Daoy (cell line): Measurements from ENCODE around the gene NPAS3. TPM values are rescaled to one million over a fixed set of nuclear protein-coding genes. Genes with fewer than 3 reads are reported as not detected.
A peak's percentile ranks its signal among the peaks of the same experiment; 100 is the strongest.

ENCODE experiments used
- DNase-seq: peaks from one replicate; pipeline ENCODE4 v3.0.0-alpha.2; 2015; ENCODE audit warnings: low read depth
- total RNA-seq: library from RNA; depleted of rRNA; stranded (reverse); fragments of >200 nt; shearing (Covaris generic); gene quantifications from 2 replicates; pipeline ENCODE4 v1.2.3, GENCODE V29; 2014

NPAS3 gene
- total RNA-seq, 1 experiment from 2014 or later = 1.9 TPM

DNA sequence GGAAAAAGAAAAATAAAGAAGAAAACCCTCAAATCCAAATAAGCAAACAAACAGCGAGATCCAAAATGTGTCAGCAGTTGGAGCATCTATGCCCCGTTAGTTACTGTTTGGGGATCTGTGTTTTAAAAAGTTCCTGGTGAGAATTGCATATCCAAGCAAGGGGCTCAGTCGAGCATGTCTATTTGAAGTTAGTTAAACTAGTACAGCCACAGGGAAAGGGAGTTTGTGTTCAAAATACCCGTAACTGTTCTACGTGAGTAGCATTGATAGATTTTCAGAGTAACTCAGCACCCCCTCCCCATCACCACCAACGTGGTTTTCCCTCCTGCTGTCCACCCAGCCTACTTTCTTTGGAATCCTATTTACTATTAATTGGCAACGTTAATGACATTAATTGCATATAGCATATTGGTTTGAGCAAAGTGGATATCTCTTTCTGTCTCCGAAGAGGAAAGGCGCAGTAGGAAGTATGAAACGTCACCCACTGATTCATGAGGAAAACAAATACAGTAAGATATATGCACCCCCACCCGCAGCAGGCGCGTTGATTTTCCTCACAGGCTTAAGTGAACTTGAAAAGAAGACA, 1.5 kb downstream of the NPAS3 start:
- DNase-seq = peak; percentile 81

DNA sequence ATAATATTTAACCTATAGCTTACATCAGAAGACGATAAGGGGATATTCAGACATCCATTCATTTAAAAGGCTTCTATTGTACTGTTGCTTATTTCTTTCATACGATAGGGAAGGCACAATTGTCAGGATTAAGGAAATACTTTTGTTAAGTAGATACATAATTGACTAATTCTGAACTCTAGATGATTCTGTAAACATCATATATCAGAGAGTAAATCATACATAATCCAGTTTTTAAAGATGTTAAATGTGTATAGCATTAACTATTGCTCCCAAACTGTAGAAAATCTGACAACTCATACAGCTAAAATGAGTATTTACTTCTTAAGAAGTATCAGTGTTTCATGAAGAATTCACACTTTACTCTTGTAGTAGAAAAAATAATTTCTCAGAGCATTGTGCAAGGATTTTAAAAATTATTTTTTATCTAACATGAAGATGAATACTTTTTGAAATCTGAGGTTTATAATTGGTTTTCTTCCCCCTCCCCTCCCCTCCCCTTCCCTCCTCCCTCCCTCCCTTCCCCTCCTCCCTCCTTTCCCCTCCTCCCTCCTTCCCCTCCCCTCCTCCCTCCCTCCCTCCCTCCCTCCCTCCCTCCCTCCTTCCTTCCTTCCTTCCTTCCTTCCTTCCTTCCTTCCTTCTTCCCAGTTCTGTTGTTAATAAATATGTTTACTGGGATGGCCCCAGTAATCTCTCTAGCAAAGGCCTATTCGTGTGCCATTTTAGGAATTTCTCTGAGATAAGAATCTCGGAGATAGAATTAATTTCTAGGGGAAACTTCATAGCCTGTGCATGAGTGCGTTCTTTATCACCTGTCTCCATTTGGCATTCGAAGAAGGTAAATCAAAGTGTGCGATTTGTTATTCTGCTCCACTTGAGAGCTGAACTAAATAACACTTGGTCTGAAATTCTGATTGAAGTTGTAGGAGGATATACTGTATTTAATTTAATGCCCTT, 2.3 kb downstream of the NPAS3 start:
- no peak for DNase-seq

DNA sequence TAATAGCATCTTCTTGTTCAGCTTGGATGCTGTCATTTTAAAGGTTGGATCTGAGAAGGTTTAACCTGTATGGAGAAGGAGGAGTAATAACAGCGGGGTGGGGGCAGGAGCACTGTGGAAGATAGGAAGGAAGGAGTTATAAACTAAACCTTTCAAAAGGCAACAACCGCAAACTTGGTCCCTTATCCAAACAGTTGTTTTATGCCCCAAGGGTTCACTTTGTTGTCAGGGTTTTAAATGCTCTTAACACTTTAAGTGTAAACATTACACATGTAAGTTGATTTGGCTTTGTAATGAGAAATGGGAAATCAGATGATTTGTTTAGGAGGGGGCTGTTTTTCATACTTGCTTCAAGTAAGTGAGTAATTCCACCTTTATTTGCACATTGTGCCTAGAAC, 3.0 kb downstream of the NPAS3 start:
- no peak for DNase-seq

DNA sequence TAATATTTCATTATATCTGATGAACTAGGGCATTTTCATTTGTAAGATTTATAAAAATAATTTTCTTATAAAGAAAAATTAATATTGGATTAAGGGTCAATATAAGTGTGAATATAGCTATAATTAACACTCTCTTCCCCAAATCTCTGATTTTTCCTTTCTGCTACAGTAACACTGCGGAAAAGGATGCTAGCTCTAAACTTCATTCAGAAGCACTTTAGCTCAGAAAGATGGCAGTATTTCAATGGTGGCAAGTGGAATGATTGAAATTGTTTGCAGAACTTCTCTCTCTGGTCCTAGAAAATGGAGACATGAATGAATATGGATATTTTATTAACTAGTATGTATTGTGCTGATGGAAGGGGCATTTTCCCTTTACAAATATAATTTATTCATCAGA, 8.4 kb downstream of the NPAS3 start:
- no peak for DNase-seq

DNA sequence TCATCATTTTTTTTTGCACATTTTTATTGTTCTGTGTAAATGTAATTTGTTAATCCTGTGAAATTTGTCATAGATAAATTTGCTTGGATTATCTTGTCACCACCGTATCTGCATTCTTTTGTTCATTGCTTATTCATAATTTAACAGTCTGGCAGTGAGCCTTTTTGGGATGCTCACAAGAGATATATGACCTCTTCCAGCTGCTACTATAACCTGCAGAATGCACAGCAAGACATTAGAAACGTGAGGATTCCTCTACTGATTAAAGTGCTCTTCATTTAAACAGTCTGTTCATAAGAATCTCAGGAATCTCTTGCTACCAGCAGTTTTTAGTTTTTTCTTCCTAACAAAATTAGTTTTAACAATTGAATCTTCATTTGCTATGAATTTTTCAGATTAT, 9.1 kb downstream of the NPAS3 start:
- no peak for DNase-seq

DNA sequence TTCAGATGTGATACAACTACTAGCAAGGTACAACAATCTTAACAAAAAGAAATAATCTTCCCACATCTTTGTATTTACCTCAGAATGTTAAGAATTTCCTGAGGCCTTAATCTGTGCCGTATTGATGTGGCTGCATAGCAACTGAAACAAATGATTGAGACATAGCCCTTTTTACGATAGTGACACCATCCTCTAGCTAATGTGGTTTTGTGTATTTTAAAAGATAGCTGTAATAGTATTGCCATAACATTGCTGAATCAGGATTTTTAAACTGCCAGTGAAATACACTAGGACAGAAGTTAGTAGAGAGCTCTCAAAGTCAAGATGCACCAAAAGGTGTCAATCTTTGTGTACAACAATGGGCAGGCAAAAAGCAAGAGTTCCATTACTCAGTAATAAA, 11.9 kb downstream of the NPAS3 start:
- DNase-seq = peak; percentile 25

DNA sequence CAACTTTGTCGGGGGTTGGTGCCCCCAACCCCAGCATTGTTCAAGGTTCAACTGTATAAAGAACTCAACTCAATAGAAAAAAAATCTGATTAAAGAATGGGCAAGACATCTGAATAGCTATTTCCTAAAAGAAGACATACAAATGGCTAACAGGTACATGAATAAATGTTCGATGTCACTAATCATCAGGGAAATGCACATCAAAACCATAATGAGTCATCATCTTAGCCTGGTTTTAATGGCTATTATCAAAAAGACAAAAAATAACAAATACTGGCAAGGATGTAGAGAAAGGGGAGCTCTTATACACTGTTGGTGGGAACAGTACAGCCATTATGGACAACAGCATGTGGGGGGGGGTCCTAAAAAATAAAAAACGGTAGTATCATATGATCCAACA, 28.7 kb downstream of the NPAS3 start:
- no peak for DNase-seq

DNA sequence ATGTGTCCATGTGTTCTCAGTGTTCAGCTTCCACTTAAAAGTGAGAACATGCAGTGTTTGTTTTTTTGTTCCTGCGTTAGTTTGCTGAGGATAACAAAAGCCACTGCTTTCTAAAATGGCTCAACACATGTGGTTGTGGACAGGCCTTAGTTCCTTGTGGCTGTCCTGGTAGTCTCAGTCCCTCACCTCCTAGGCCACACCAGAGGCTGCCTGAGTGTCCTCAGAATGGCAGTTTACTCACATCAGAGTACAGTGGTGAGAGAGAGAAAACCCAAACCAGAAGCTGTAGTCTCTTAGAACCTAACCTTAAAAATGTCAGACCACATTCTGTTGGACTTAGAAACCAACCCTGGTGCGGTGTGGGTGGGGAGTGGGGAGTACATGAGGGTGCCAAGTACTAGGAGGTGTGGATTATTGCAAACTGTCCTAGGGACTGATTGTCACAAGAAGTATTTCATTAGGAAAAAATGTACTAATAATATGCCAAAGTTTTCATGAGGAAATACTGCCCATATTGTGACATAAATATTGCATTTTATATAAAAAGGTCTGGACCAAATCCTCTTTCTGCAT, 30.4 kb downstream of the NPAS3 start:
- DNase-seq = no peak

DNA sequence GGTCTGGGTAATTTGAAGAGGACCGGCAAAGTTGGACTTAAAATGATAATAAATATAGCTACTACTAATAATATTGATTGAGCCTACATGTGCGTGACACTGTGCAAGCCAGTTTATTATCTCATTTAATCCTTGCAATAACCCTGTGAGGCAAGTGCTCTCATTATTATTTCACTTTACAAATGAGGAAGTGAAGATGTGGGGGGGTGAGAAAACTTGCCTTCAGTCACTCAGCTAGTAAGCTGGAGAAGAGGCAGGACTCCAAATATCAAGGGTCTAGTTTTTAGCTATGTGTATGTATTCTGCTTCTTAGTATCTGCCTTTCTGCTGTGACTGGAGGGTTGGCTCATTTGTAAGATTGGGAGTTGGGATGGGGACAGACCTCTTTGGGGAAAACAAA, 39.2 kb downstream of the NPAS3 start:
- no peak for DNase-seq

DNA sequence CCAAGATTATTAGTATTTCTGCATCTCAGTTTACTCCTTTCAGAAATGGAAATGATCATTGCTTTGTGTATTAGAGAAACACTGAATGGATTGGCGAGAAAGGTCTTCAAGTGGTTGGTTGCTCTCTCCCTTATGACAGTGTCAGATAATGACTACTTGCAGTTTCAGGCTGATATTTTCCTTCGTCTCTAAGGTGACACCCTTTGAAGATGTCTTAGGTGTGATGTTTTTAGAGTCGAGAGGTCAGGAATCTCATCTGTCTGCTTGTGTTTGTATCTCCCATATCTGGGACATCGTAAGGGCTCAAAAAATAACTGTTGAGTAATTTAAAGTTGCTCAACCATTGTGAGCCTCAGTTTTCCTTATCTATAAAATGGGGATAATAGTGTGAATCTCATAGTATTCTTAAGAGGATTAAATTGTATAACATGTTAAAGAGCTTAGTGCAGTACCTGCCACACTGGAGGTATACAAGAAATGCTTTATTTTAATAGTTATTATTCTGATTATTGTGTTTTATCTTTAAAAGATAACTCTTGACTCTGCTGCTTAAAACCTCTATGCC, 40.1 kb downstream of the NPAS3 start:
- no peak for DNase-seq

DNA sequence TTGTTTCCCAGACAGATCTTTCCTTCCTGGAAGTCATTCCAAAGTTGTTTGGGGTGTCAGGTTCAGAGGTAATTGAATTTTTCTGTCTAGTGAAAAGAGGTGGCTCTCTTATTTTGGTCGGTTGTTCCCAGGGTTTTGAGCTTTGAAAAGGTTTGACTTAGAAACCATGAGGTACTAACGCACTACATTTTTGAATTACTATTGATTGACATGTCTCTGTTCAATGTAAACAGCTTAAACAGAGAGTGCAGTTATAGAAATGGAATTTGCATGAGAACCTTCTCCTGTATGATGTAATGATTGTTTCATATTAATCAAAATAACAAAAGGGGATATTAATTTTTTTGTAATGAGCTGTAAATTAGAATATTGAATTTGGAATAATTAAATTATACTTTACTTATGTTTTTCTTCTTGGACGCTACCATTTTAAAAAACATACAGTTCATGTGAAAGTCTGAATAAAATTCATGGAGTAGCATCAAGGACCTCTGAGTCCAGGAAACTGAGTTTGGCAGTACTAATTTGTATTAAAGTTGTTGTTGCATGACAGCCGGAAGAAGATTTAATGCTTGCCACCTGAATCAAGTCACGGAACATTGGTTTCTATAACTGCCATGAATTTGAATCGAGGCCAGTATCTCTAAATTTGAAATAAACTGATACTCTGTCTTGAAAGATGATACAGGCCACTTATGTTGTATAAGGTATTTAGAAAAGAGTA, 41.7 kb downstream of the NPAS3 start:
- no peak for DNase-seq

DNA sequence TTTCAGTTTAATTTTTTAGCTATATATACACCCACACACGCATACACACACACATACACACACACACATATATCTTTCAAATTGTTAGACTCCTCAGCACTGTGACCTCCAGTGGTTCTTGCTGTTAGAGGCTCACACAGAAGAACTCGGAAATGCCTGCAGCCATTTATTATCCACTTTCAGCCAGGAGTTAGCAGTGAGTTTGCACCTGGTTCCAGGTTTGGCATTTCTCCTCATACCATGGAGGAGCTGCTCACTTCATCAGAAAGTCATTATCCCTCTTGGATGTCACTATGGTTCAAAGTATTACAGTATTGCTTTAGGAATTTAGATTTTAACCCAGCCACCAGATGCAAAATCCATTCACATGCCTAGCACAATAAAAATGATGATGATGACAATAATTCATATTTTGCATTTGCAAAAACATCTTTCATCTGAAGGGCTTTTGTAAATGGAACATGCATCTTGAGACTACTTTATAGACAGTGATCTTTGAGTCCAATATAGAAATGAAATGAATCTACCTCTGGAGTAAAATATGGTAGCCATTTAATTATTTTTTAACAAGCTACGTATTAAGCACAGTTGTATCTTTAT, 42.3 kb downstream of the NPAS3 start:
- no peak for DNase-seq

DNA sequence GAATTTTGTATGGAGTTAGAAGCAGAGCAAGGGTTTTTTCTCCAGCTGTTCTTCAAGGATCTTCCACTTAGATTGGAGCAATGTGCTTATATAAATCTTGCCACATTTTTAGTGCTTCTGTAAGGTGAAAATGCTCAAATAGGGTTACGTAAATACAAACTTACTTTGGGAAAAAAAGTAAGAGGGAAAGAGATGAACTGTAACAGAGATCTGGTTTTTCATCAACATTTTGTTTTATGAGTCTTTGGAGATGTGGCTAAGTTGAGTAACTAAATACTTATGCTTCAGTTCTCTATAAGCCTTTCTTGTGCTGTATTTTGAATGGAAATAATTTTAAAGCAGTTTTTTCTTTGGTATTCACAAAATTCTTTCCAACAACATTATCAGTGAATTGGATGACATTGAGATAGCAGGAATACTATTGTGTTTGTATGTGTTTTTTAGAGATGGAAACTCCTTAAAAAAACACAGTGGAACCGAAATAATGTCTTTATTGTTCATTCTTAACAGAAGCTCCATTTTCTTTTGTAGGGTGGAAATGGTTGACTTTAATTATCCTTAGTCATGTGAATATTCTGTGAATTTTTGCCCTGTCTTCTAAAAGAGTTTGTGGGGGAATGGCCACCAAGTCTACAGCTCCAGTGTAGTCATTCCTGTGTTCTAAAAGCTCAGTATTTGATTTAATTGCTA, 45.7 kb downstream of the NPAS3 start:
- DNase-seq = no peak

DNA sequence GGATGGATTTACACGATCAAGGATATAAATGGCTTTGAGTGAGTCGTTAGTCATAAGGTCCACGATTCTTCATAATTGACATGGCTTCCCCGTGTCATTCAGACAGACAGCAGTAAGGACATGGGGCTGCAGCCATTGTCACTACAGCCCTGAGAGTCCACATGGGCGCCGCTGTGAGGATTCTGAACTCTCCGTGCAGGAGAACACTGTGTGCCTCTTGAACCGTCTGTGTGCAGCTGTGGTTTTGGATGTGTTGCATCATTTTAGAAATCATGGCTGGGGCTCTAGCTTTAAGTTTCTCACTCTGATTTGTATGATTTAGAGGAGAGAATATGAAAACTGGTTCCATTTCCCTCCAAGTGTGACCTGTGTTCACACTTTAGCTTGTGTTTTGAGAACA, 47.2 kb downstream of the NPAS3 start:
- DNase-seq = peak; percentile 10

DNA sequence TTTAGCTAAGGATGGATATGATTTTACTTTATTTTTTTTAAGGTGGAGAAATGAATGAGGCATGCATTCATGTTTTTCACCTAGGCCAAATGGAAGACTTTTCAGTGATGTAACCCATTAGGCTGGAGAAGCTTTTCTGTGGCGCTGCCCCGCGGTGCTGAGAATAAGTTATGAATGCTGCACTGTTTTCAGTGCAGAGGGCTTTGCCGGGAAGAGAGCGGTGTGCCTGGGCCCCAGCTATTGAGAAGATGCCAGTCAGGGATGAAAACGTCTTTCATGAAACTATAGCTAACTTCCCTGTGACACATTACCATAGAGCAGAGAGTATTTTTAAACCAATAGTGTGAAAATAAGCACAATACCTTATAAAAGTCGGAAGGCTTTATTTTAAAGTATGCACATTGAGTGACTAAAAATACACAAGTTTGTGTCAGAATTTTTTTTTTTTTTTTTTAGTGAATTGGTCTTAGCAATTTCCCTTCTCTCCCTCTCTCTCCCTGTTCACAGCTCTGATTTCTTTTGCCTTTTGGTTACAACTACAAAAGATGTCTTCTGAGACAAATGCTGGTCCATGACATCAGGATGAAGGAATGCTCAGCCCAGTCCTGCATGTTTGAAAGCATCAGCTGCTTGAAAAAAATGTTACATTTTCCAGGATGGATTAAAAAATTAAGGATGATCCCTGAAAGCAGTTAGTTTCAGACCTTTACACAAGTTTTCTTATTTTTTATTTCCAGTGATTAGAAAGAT, 48.3 kb downstream of the NPAS3 start:
- DNase-seq = peak; percentile 47

DNA sequence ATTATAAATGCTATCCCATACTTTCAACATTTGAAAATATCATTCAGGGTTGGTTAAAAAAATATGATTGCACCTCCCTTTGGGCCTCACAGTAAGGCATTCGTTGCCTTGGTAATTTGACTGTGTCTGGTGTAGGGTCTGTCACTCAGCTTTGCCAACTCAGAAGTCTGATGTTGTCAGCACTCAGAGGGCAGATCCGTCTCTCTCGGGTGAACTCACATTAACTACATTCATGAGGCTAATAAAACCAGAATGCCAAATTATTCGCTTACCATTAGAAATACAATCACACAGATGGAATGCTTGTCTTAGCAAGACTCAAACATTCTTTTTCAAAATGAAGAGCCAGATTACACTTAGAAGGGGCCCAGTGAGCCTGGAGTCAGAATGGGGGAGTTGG, 53.0 kb downstream of the NPAS3 start:
- DNase-seq = no peak

DNA sequence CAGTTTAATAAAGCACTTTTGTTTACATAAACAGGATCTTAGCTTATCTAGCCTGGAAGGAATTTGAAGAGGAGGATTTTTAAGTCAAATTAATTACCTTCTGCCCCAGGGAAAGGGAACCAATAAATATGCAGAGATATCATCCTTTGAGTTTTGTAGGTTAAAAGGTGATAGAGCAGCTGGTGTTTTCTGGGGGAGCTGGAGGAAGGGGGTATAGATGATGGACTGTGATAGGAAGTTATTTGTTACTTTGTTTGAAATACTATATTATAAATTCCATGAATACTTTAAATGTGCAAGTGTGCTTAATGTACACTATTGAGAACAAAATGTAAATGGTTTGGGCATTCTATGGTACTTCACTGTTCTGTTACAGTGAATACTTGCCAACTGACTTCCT, 55.2 kb downstream of the NPAS3 start:
- DNase-seq = no peak

DNA sequence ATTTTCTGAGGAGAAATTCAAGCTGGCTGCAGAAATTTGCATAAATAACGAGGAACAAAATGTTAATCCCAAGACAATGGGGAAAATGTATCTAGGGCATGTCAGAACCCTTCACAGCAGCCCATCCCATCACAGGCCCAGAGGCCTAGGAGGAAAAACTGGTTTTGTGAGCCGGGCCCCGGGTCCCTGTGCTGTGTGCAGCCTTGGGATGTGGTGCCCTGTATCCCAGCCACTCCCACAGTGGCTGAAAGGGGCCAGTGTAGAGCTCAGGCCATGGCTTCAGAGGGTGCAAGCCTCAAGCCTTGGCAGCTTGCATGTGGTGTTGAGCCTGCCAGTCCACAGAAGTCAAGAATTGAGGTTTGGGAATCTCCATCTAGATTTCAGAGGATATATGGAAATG, 57.7 kb downstream of the NPAS3 start:
- no peak for DNase-seq

DNA sequence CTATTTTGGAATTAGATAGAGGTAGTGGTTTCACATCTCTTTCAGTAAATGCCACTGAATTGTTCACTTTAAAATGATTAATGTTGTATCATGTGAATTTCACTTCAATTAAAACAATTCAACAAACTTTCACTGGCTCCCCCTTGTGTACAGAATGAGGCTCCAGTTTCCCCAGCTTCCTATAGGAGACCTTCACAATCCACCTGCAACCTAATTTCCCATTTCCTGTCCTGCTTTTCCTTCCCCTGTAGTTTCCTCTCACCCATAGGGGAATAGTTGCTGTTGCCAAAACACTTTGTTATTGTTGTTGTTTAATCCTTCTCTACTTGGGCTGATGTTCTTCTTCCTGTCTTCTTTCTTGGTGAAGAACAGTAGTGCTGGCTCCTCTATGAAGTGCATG, 59.8 kb downstream of the NPAS3 start:
- peak; percentile 15 for DNase-seq

DNA sequence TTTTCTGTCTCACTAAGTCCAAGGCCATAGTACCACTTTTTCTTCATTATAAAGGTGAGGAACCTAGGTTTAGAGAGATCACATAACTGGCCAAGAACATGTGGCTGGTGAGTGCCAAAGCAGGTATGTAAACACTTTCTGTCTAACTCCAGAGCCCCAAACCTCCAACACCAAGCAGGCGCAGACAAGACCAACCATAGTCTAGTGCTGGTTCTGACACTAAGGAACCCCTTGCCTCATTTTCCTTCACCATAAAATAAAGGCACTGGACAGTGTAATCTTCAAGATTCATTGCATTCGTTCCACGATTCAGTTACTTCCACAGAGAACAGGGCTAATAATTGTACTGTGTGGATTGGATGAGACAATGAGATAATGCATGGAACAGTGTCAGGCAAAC, 71.0 kb downstream of the NPAS3 start:
- no peak for DNase-seq
